ENCODE measurements around the gene NAGLU. TPM values are rescaled to one million over a fixed set of nuclear protein-coding genes. Genes with fewer than 3 reads are reported as not detected.
"Not testable (repeated sequence)": the region's sequence is repeated elsewhere in the genome, so short reads cannot be mapped to it uniquely, and the experiment has no call there.

NAGLU gene
- polyA plus RNA-seq, 2 of the 4 experiments (the other 2 are of a cell fraction), result 17.8 to 34.5 TPM

GRCh38 chr17:42548993-42549755, 13.1 kb downstream of the NAGLU start:
- TF ChIP-seq FOSB (CRISPR knock-in tag; IDR thresholded peaks at IDR 0.05) (no peak), KDM5A (IDR thresholded peaks at IDR 0.05) (no peak), KDM1A (IDR thresholded peaks at IDR 0.05; ENCODE audit: low read depth) (no peak), POLR2AphosphoS2 (conservative IDR thresholded peaks at IDR 0.05; ENCODE audit: low read length) (no peak), JUN (IDR thresholded peaks at IDR 0.05) (no peak), ZFP36 (IDR thresholded peaks at IDR 0.05; ENCODE audit: borderline replicate concordance, partially characterized antibody) (no peak), EHMT2 (IDR thresholded peaks at IDR 0.05; ENCODE audit: low read depth) (no peak), JUNB (IDR thresholded peaks at IDR 0.05) (no peak), HEYL (CRISPR knock-in tag; IDR thresholded peaks at IDR 0.05) (no peak), ATOH8 (CRISPR knock-in tag; IDR thresholded peaks at IDR 0.05; ENCODE audit: low read depth) (no peak), NR3C1 (IDR thresholded peaks at IDR 0.05) (no peak), POLR2A (IDR thresholded peaks at IDR 0.05; ENCODE audit: low read length) (no peak), ZSCAN20 (CRISPR knock-in tag; IDR thresholded peaks at IDR 0.05) (no peak), RARB (CRISPR knock-in tag; IDR thresholded peaks at IDR 0.05) (no peak), RNF2 (IDR thresholded peaks at IDR 0.05; ENCODE audit: borderline replicate concordance, low read depth) (no peak), RAD21 (conservative IDR thresholded peaks at IDR 0.05 in 1 of 2, IDR thresholded peaks at IDR 0.05 in 1 of 2) (no peak), SMC3 (IDR thresholded peaks at IDR 0.05) (no peak), NFE2L2 (conservative IDR thresholded peaks at IDR 0.05; ENCODE audit: low read length) (no peak)
- H3K27ac ChIP-seq, result peak overlapping the region in 1 of 2 experiments; percentile 83; a peak in 2 of 6 replicates
- H3K4me2 ChIP-seq, result peak overlapping the region; percentile 89
- WGBS (ENCODE audit: missing lambda C conversion rate), result 81% methylated on average over 14 of the region's 14 CpGs
- DNase-seq (ENCODE audit: low read depth in 1 of 2, low spot score in 1 of 2) (no peak), FAIRE-seq (peak; percentile 65), ATAC-seq (peak in 1 of 2 experiments; percentile 0; a peak in 1 of 6 replicates)
- CTCF ChIA-PET, result interaction anchor here (0.6 to 4.2 kb wide), 19 partner anchors 9 to 413 kb away, joined by 3 to 37 read pairs (median 4); partner anchors contain the start of genes BECN1, NAGLU and PSMC3IP
- POLR2A ChIA-PET, result interaction anchor here (0.7 to 1.6 kb wide), 7 partner anchors 10 to 346 kb away, joined by 3 to 22 read pairs (median 3); partner anchors contain the start of genes NAGLU, PSMC3IP and VPS25
- peaks cover 18% of the 10 kb centered on the region; the same call in 2 of the 3 replicates for H3K4me1 ChIP-seq
- no peaks in the 10 kb centered on the region for H3K9me3 ChIP-seq
- H3K4me3 ChIP-seq, result peak overlapping the region; percentile 51

GRCh38 chr17:42552736-42553135, 16.7 kb downstream of the NAGLU start, which contains the start of gene HSD17B1:
HSD17B1 (plus strand) TSS chr17:42552923; CDS start chr17:42552934, 11 bp downstream.
- Histone ChIP-seq H3K4me2 (peak within 1 kb of the TSS; percentile 92), H3K4me1 (peaks cover 26% of the 10 kb centered on the region), H3K4me3 (peak within 1 kb of the TSS; percentile 87), H3K27ac (peak within 1 kb of the TSS; percentile 94; a peak in 4 of 6 replicates)
- FAIRE-seq; H3K9me3 ChIP-seq; DNase-seq (ENCODE audit: low read depth in 1 of 2, low spot score in 1 of 2); POLR2A ChIA-PET; ATAC-seq: not testable (repeated sequence)
- WGBS (ENCODE audit: missing lambda C conversion rate), result 93% methylated on average over 11 of the region's 15 CpGs
- CTCF ChIA-PET, result interaction anchor here (1.1 to 3.3 kb wide), 5 partner anchors 10 to 211 kb away, joined by 4 to 13 read pairs (median 9); partner anchors contain the start of genes NAGLU and PSMC3IP

GRCh38 chr17:42553161-42553818, 17.2 kb downstream of the NAGLU start:
- peak overlapping the region in 1 of 2 experiments; percentile 94; a peak in 4 of 6 replicates for H3K27ac ChIP-seq
- WGBS (ENCODE audit: missing lambda C conversion rate), result 94% methylated on average over 45 of the region's 45 CpGs
- DNase-seq (ENCODE audit: low read depth in 1 of 2, low spot score in 1 of 2), result peak in 1 of 2 experiments; percentile 59

More at GRCh38 chr17:42553161-42553818, 17.2 kb downstream of the NAGLU start:
- FAIRE-seq (no peak), ATAC-seq (peak in 1 of 2 experiments; percentile 6; a peak in 3 of 6 replicates)
- peak overlapping the region; percentile 92 for H3K4me2 ChIP-seq
- ChIA-PET POLR2A (no interaction called here), CTCF (interaction anchor here (0.5 to 3.3 kb wide), 10 partner anchors 11 to 266 kb away, joined by 3 to 13 read pairs (median 6); partner anchors contain the start of genes NAGLU and PSMC3IP)
- H3K9me3 ChIP-seq, result no peaks in the 10 kb centered on the region
- peaks cover 23% of the 10 kb centered on the region for H3K4me1 ChIP-seq
- H3K4me3 ChIP-seq, result peak overlapping the region; percentile 87; the same call in 2 of the 3 replicates
- TF ChIP-seq RARB (CRISPR knock-in tag; IDR thresholded peaks at IDR 0.05) (no peak), NR3C1 (IDR thresholded peaks at IDR 0.05) (no peak), MYC (IDR thresholded peaks at IDR 0.05; ENCODE audit: borderline replicate concordance, low read length) (no peak), KDM5A (IDR thresholded peaks at IDR 0.05) (no peak), MAX (IDR thresholded peaks at IDR 0.05) (no peak), MAZ (IDR thresholded peaks at IDR 0.05; ENCODE audit: borderline replicate concordance, low read depth, low read length) (no peak), FOSL2 (IDR thresholded peaks at IDR 0.05) (no peak), FOSL2 (CRISPR knock-in tag; IDR thresholded peaks at IDR 0.05) (no peak), EP300 (IDR thresholded peaks at IDR 0.05) (no peak), USF2 (IDR thresholded peaks at IDR 0.05) (no peak), ATOH8 (CRISPR knock-in tag; IDR thresholded peaks at IDR 0.05; ENCODE audit: low read depth) (no peak), JUN (IDR thresholded peaks at IDR 0.05) (no peak), ZNF302 (CRISPR knock-in tag; IDR thresholded peaks at IDR 0.05) (no peak)

Measured in A549 (cell line).